Gastrocnemius medialis (tissue), 4 donors: Measurements from ENCODE around the gene TRPV3.

Experiments
- POLR2A ChIP-seq, 2 donors: fragments of 450-650 bp; IDR thresholded peaks; one replicate each; pipeline ENCODE4 v1.6.1; 2017; ENCODE audit warnings: antibody characterized with exemption in 2 of 2, mild to moderate bottlenecking in 2 of 2, moderate library complexity in 2 of 2
- TF ChIP-seq, protein P1 (sequence below), 5 experiments: fragments of 450-650 bp in 3 of 5; fragments of 200-600 bp in 2 of 5; sonication (generic) in 2 of 5; IDR thresholded peaks in 4 of 5; conservative IDR thresholded peaks in 1 of 5; 1 replicate in 4 of 5; 2 replicates in 1 of 5; pipeline ENCODE4 v1.5.1; 2016 to 2019; ENCODE audit warnings: antibody characterized with exemption in 5 of 5, mild to moderate bottlenecking in 3 of 5, moderate library complexity in 3 of 5

DNA sequence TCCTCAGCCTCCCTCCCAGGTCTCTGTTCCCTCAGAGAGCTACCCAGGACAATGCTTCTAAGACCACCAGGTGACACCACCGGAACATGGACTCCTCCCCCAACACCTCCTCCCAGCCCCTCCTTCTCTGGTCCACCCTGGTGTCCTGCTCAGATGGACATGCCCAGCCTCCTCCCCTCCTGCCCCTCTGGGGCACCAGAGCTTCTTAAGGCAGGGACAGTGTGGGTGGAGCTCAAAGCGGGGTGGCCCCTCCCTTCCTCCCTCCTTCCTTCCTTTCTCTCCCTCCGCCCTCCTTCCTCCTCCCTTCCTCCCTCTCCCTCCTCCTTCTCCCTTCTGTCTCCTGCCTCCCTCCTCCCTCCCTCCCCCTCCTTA, 22.7 kb downstream of the TRPV3 start:
- TF ChIP-seq, protein P1, sequence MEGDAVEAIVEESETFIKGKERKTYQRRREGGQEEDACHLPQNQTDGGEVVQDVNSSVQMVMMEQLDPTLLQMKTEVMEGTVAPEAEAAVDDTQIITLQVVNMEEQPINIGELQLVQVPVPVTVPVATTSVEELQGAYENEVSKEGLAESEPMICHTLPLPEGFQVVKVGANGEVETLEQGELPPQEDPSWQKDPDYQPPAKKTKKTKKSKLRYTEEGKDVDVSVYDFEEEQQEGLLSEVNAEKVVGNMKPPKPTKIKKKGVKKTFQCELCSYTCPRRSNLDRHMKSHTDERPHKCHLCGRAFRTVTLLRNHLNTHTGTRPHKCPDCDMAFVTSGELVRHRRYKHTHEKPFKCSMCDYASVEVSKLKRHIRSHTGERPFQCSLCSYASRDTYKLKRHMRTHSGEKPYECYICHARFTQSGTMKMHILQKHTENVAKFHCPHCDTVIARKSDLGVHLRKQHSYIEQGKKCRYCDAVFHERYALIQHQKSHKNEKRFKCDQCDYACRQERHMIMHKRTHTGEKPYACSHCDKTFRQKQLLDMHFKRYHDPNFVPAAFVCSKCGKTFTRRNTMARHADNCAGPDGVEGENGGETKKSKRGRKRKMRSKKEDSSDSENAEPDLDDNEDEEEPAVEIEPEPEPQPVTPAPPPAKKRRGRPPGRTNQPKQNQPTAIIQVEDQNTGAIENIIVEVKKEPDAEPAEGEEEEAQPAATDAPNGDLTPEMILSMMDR (IDR thresholded peaks at IDR 0.05 in 4 of 5, conservative IDR thresholded peaks at IDR 0.05 in 1 of 5), result no peak
- TF ChIP-seq POLR2A (IDR thresholded peaks at IDR 0.05), result no peak
